Suprapubic skin (tissue), 4 donors: ENCODE results near the gene ZSWIM6.

Source experiments
- EP300 ChIP-seq: sonication (generic); formaldehyde crosslinking; IDR thresholded peaks from one replicate; pipeline ENCODE4 v1.6.1; 2017; ENCODE audit warnings: antibody characterized with exemption
- POLR2A ChIP-seq, 2 donors: fragments of 450-650 bp; IDR thresholded peaks; one replicate each; pipeline ENCODE4 v1.6.1; 2017; ENCODE audit warnings: antibody characterized with exemption in 2 of 2, mild to moderate bottlenecking in 2 of 2, moderate library complexity in 2 of 2
- POLR2AphosphoS5 ChIP-seq, 3 donors: sonication (generic); formaldehyde crosslinking; IDR thresholded peaks; one replicate each; pipeline ENCODE4 v1.6.1; 2017; ENCODE audit warnings: antibody characterized with exemption in 3 of 3
- TF ChIP-seq, protein P1 (sequence below), 2 donors: fragments of 200-600 bp in 1 of 2; fragments of 450-650 bp in 1 of 2; sonication (generic) in 1 of 2; IDR thresholded peaks; one replicate each; pipeline ENCODE4 v1.5.1; 2016 to 2019; ENCODE audit warnings: antibody characterized with exemption in 2 of 2, mild to moderate bottlenecking in 1 of 2, moderate library complexity in 1 of 2

DNA sequence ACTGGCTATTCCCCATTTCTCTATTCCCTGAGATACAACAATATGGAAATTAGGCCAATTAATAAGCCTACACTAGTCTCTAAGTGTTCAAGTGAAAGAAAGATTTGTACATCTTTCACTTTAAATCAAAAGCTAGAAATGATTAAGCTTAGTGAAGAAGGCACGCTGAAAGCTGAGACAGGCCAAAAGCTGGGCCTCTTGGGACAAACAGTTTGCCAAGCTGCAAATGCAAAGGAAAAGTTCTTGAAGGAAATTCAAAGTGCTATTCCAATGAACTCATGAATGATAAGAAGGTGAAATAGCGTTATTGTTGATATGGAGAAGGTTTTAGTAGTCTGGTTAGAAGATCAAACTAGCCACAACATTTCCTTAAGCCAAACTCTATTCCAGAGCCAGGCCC is 256.2 kb downstream of the ZSWIM6 start:
- no peak for TF ChIP-seq POLR2AphosphoS5 (IDR thresholded peaks at IDR 0.05)
- TF ChIP-seq, protein P1, sequence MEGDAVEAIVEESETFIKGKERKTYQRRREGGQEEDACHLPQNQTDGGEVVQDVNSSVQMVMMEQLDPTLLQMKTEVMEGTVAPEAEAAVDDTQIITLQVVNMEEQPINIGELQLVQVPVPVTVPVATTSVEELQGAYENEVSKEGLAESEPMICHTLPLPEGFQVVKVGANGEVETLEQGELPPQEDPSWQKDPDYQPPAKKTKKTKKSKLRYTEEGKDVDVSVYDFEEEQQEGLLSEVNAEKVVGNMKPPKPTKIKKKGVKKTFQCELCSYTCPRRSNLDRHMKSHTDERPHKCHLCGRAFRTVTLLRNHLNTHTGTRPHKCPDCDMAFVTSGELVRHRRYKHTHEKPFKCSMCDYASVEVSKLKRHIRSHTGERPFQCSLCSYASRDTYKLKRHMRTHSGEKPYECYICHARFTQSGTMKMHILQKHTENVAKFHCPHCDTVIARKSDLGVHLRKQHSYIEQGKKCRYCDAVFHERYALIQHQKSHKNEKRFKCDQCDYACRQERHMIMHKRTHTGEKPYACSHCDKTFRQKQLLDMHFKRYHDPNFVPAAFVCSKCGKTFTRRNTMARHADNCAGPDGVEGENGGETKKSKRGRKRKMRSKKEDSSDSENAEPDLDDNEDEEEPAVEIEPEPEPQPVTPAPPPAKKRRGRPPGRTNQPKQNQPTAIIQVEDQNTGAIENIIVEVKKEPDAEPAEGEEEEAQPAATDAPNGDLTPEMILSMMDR (IDR thresholded peaks at IDR 0.05): no peak
- TF ChIP-seq EP300: no peak
- no peak for TF ChIP-seq POLR2A (IDR thresholded peaks at IDR 0.05)
